Measurements from ENCODE around the gene RASSF5. TPM values are rescaled to one million over a fixed set of nuclear protein-coding genes. Genes with fewer than 3 reads are reported as not detected.

RASSF5 gene
- total and polyA plus RNA-seq, 4 donors, result 4.8 to 10.0 (median 5.5) TPM

DNA sequence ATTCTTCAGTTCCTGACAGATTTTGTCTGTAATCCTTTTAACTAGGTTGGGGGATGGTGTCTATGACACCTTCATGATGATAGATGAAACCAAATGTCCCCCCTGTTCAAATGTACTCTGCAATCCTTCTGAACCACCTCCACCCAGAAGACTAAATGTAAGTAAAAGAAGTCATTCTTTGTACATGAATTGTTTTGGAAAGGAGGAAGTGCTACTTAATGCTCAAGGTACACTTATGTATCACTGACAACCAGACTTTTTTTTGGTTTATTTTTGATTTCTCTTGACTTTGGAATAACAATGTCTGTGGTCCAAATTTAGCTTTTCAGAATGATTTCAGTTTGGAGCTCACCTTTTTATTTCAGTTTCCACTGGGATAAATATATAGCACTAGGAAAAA is 130.3 kb downstream of the RASSF5 start:
- Histone ChIP-seq H3K27ac (ENCODE audit: low read depth in 1 of 2, low read length in 2 of 2) (no peak overlapping the region), H3K9ac (ENCODE audit: low read depth in 1 of 2, low read length in 2 of 2) (no peak overlapping the region), H3K4me3 (ENCODE audit: low read depth in 1 of 3, low read length in 3 of 3) (no peak overlapping the region), H3K27me3 (ENCODE audit: control insufficient read depth in 4 of 4, insufficient read depth in 4 of 4, low read length in 3 of 4) (no peaks in the 10 kb centered on the region), H3K4me1 (ENCODE audit: control insufficient read depth in 4 of 4, insufficient read depth in 4 of 4, low read length in 3 of 4) (peaks cover 2 to 21% (median 18%) of the 10 kb centered on the region in 4 donors), H3K9me3 (ENCODE audit: control insufficient read depth in 4 of 4, low read length in 3 of 4) (no peaks in the 10 kb centered on the region), H3K36me3 (ENCODE audit: control insufficient read depth in 4 of 4, insufficient read depth in 3 of 4, low read depth in 1 of 4, low read length in 3 of 4) (peaks cover 0 to 2% (median 0%) of the 10 kb centered on the region in 4 donors)
- TF ChIP-seq JUND (IDR thresholded peaks at IDR 0.05), result no peak
- no peak for TF ChIP-seq YY1 (IDR thresholded peaks at IDR 0.05)
- no peak for TF ChIP-seq FOXA2 (IDR thresholded peaks at IDR 0.05)
- TF ChIP-seq GABPA (IDR thresholded peaks at IDR 0.05 in 1 of 2, conservative IDR thresholded peaks at IDR 0.05 in 1 of 2), result no peak
- TF ChIP-seq HNF4G (IDR thresholded peaks at IDR 0.05), result no peak
- TF ChIP-seq, protein P1, sequence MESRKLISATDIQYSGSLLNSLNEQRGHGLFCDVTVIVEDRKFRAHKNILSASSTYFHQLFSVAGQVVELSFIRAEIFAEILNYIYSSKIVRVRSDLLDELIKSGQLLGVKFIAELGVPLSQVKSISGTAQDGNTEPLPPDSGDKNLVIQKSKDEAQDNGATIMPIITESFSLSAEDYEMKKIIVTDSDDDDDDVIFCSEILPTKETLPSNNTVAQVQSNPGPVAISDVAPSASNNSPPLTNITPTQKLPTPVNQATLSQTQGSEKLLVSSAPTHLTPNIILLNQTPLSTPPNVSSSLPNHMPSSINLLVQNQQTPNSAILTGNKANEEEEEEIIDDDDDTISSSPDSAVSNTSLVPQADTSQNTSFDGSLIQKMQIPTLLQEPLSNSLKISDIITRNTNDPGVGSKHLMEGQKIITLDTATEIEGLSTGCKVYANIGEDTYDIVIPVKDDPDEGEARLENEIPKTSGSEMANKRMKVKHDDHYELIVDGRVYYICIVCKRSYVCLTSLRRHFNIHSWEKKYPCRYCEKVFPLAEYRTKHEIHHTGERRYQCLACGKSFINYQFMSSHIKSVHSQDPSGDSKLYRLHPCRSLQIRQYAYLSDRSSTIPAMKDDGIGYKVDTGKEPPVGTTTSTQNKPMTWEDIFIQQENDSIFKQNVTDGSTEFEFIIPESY (IDR thresholded peaks at IDR 0.05), result no peak
- no peak for TF ChIP-seq EGR1 (IDR thresholded peaks at IDR 0.05; ENCODE audit: low read depth in 2 of 2)
- no peak for TF ChIP-seq RXRA (IDR thresholded peaks at IDR 0.05)
- TF ChIP-seq HNF4A (conservative IDR thresholded peaks at IDR 0.05), result no peak
- TF ChIP-seq, protein P2, sequence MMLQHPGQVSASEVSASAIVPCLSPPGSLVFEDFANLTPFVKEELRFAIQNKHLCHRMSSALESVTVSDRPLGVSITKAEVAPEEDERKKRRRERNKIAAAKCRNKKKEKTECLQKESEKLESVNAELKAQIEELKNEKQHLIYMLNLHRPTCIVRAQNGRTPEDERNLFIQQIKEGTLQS (IDR thresholded peaks at IDR 0.05), result no peak
- TF ChIP-seq NR2F2 (IDR thresholded peaks at IDR 0.05), result no peak
- no peak for DNase-seq (ENCODE audit: low spot score)

Small RNAs within 50 kb of the gene (small RNA-seq; reads per million reads assigned to genes)
- 0.09 reads per million for gene MIR6769B

Other genes starting within 250 kb of the RASSF5 start
- 1 to 10 TPM; 2.0 to 3.9 TPM for gene IKBKE, start 37.1 kb upstream of the RASSF5 start, total RNA-seq
- gene IKBKE, start 37.1 kb upstream of the RASSF5 start, polyA plus RNA-seq, result 1 to 10 TPM in 1 of 2 donors, under 1 TPM in 1; 0.81 to 1.1 TPM
- gene EIF2D, start 104.9 kb downstream of the RASSF5 start, total RNA-seq, result 10 to 100 TPM; 26.1 to 30.0 TPM
- gene EIF2D, start 104.9 kb downstream of the RASSF5 start, polyA plus RNA-seq, result 10 to 100 TPM; 14.7 to 18.1 TPM
- 10 to 100 TPM in 1 of 2 donors, 1 to 10 TPM in 1; 7.8 to 41.8 TPM for gene DYRK3, start 128.0 kb downstream of the RASSF5 start, total RNA-seq
- 1 to 10 TPM; 1.5 to 2.1 TPM for gene DYRK3, start 128.0 kb downstream of the RASSF5 start, polyA plus RNA-seq
- 10 to 100 TPM in 1 of 2 donors, 1 to 10 TPM in 1; 9.1 to 20.3 TPM for gene MAPKAPK2, start 177.4 kb downstream of the RASSF5 start, total RNA-seq
- gene MAPKAPK2, start 177.4 kb downstream of the RASSF5 start, polyA plus RNA-seq, result 10 to 100 TPM in 1 of 2 donors, 1 to 10 TPM in 1; 7.5 to 24.5 TPM